ENCODE results near the gene ALAD.
"Not testable (repeated sequence)": the region's sequence is repeated elsewhere in the genome, so short reads cannot be mapped to it uniquely, and the experiment has no call there.

ALAD gene

DNA sequence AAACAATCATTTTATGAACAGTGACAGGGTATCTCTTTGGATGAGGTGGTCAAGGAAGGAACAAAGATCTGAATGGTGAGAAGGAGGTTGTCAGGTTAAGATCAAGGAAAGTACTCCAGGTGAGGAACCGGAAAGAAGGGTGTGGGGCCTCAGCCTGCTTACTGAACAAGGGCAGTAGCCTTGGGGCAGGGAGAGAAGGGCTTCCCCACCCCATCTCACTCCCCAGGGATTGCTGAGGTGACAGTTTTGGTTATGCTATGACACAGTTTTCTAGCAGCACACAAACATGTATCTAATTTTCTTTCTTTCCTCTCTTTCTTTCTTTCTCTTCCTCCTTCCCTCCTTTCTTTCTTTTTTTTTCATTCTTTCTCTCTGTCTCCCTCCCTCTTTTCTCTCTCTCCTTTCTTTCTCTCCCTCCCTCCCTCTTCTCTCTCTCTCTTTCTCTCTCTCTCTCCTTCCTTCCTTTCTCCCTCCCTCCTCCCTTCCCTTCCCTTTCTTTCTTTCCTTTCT lies 20.2 kb downstream of the ALAD start:
- ATAC-seq: no peak
- no peak for TF ChIP-seq ZFP30 (CRISPR knock-in tag; IDR thresholded peaks at IDR 0.05)
- TF ChIP-seq TOX (CRISPR knock-in tag; IDR thresholded peaks at IDR 0.05; ENCODE audit: borderline replicate concordance): no peak
- TF ChIP-seq, protein P1, sequence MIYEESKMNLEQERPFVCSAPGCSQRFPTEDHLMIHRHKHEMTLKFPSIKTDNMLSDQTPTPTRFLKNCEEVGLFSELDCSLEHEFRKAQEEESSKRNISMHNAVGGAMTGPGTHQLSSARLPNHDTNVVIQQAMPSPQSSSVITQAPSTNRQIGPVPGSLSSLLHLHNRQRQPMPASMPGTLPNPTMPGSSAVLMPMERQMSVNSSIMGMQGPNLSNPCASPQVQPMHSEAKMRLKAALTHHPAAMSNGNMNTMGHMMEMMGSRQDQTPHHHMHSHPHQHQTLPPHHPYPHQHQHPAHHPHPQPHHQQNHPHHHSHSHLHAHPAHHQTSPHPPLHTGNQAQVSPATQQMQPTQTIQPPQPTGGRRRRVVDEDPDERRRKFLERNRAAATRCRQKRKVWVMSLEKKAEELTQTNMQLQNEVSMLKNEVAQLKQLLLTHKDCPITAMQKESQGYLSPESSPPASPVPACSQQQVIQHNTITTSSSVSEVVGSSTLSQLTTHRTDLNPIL (CRISPR knock-in tag; IDR thresholded peaks at IDR 0.05; ENCODE audit: low read depth): no peak
- TF ChIP-seq ZNF8 (CRISPR knock-in tag; IDR thresholded peaks at IDR 0.05): no peak
- TF ChIP-seq BACH2 (CRISPR knock-in tag; IDR thresholded peaks at IDR 0.05; ENCODE audit: borderline replicate concordance): no peak
- TF ChIP-seq ZFP3 (CRISPR knock-in tag; IDR thresholded peaks at IDR 0.05): no peak
- TF ChIP-seq ZNF70 (CRISPR knock-in tag; IDR thresholded peaks at IDR 0.05): no peak
- no peak for TF ChIP-seq RARB (CRISPR knock-in tag; IDR thresholded peaks at IDR 0.05)
- no peak for TF ChIP-seq ISL1 (CRISPR knock-in tag; IDR thresholded peaks at IDR 0.05)
- no peak for TF ChIP-seq TCF4 (CRISPR knock-in tag; IDR thresholded peaks at IDR 0.05; ENCODE audit: borderline replicate concordance)

DNA sequence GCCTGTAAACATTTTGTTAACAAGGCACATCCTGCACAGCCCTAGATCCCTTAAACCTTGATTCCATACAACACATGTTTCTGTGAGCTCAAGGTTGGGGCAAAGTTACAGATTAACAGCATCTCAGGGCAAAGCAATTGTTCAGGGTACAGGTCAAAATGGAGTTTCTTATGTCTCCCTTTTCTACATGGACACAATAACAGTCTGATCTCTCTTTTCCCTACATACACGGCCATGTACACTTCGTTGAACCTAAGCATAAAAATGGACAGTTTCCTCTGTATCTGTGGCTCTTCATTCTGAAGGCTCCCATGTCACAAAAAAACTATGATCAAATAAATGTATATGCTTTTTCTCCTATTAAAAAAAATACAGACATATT lies 21.3 kb downstream of the ALAD start:
- not testable (repeated sequence) for ATAC-seq

DNA sequence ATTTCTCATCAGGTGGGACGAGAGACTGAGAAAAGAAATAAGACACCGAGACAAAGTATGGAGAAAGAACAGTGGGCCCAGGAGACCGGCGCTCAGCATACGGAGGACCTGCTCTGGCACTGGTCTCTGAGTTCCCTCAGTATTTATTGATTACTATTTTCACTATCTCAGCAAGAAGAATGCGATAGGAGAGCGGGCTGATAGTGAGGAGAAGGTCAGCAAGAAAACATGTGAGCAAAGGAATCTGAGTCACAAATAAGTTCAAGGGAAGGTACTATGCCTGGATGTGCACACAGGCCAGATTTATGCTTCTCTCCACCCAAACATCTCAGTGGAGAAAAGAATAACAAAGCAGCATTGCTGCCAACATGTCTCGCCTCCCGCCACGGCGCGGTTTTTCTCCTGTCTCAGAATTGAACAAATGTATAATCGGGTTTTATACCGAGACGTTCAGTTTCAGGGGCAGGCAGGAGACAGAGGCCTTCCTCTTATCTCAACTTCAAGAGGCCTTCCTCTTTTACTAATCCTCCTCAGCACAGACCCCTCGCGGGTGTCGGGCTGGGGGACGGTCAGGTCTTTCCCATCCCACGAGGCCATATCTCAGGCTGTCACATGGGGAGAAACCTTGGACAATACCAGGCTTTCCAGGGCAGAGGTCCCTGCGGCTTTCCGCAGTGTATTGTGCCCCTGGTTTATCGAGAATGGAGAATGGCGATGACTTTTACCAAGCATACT lies 21.8 kb downstream of the ALAD start:
- not testable (repeated sequence) for ATAC-seq

DNA sequence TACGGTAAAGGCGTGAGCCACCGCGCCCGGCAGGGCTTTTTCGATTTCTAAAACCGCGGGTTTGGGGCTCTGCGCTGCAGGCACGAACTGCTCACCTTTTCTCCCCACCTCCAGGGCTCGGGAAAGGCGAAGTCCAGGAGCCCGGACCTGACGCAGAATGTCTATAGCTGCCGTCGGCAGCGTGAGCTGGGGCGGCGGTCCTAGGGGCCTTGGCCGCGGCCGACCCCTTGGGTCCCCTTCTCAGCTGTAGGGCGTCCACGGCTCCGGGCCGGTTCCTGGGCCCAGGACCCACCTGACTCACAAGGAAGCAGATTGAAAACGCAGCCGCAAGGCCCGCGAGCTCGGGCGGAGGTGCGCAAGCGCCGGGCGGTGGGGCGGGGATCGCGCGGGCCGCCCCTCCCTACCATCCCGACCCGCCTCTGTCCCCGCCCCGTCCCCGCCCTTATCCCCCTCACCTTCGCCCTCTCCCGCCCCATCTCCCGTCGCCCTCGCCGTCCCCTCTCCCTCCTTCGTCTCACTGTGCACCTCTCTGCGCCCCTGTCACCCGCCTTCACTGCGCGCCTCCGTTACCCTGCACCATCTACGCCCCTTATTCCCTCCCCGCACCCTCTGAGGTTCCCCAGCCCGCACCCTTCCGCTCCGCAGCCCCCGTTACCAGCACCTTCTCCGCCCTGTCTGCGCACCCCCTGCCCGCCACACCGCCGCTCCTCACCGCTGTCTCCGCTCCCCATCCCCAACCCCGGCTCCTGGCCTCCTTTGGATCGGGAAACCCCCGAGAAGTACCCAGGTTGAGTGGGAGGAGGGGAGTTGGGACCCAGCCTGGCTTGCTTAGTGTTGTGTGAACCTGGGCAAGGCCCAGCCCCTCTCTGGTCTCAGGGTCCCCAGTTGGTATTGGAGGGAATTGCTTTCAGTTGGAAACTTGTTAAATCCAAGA lies 24.2 kb downstream of the ALAD start, which contains the start of gene HDHD3:
Gene HDHD3, minus strand, starts transcription at position 353 of the 934 bp plus-strand sequence. CDS start 2,632 bp downstream, outside the sequence.
- TF ChIP-seq ZNF8 (CRISPR knock-in tag; IDR thresholded peaks at IDR 0.05): no peak
- TF ChIP-seq, protein P2, sequence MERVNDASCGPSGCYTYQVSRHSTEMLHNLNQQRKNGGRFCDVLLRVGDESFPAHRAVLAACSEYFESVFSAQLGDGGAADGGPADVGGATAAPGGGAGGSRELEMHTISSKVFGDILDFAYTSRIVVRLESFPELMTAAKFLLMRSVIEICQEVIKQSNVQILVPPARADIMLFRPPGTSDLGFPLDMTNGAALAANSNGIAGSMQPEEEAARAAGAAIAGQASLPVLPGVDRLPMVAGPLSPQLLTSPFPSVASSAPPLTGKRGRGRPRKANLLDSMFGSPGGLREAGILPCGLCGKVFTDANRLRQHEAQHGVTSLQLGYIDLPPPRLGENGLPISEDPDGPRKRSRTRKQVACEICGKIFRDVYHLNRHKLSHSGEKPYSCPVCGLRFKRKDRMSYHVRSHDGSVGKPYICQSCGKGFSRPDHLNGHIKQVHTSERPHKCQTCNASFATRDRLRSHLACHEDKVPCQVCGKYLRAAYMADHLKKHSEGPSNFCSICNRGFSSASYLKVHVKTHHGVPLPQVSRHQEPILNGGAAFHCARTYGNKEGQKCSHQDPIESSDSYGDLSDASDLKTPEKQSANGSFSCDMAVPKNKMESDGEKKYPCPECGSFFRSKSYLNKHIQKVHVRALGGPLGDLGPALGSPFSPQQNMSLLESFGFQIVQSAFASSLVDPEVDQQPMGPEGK (CRISPR knock-in tag; IDR thresholded peaks at IDR 0.05; ENCODE audit: borderline replicate concordance): no peak
- TF ChIP-seq, protein P3, sequence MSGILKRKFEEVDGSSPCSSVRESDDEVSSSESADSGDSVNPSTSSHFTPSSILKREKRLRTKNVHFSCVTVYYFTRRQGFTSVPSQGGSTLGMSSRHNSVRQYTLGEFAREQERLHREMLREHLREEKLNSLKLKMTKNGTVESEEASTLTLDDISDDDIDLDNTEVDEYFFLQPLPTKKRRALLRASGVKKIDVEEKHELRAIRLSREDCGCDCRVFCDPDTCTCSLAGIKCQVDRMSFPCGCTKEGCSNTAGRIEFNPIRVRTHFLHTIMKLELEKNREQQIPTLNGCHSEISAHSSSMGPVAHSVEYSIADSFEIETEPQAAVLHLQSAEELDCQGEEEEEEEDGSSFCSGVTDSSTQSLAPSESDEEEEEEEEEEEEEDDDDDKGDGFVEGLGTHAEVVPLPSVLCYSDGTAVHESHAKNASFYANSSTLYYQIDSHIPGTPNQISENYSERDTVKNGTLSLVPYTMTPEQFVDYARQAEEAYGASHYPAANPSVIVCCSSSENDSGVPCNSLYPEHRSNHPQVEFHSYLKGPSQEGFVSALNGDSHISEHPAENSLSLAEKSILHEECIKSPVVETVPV (CRISPR knock-in tag; IDR thresholded peaks at IDR 0.05): no peak
- peak; percentile 96 for ATAC-seq

DNA sequence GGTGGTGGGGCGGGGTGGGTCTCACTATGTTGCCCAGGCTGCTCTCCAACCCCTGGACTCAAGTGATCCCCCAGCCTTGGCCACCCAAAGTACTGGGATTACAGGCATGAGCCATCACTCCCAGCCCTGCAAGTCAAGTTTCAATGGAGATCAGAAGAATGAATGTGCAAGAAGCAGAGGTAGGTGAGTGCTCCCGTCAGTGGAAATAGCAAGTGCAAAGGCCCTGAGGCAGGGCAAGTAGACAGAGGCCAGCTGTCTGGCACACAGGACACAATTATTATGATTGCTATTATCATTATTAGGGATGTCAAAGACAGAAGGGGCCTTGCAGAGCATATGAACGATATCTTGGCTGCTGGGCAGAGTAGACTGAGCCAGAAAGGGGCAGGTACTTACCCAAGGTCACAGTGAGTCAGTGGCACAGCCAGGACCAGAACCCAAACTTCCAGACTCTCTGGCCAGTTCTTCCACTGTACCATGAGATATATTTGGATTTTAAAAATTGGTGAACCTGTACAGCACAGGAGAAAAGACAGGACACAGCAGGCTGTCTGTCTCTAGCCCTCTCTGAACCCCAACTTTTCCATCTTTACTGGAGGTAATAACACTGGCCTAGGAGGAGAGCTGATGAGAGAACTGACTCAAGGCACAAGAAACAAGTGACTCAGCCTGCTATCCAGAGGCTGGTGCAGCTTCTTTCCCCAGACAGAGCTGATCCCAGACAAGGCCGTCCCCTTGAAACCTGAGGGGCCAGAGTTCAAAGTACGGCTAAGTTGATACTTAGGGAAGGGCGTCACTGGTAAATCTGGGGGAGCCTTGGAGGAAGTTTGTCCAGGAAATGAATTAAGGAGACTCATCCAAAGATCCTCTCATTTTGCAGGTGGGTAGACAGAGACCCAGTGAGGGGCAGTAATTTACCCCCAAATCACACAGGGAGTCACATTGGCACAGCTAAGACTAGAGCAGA lies 25.7 kb downstream of the ALAD start:
- no peak for ATAC-seq
- TF ChIP-seq, protein P4, sequence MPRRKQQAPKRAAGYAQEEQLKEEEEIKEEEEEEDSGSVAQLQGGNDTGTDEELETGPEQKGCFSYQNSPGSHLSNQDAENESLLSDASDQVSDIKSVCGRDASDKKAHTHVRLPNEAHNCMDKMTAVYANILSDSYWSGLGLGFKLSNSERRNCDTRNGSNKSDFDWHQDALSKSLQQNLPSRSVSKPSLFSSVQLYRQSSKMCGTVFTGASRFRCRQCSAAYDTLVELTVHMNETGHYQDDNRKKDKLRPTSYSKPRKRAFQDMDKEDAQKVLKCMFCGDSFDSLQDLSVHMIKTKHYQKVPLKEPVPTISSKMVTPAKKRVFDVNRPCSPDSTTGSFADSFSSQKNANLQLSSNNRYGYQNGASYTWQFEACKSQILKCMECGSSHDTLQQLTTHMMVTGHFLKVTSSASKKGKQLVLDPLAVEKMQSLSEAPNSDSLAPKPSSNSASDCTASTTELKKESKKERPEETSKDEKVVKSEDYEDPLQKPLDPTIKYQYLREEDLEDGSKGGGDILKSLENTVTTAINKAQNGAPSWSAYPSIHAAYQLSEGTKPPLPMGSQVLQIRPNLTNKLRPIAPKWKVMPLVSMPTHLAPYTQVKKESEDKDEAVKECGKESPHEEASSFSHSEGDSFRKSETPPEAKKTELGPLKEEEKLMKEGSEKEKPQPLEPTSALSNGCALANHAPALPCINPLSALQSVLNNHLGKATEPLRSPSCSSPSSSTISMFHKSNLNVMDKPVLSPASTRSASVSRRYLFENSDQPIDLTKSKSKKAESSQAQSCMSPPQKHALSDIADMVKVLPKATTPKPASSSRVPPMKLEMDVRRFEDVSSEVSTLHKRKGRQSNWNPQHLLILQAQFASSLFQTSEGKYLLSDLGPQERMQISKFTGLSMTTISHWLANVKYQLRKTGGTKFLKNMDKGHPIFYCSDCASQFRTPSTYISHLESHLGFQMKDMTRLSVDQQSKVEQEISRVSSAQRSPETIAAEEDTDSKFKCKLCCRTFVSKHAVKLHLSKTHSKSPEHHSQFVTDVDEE (CRISPR knock-in tag; IDR thresholded peaks at IDR 0.05): no peak
- TF ChIP-seq BACH2 (CRISPR knock-in tag; IDR thresholded peaks at IDR 0.05; ENCODE audit: borderline replicate concordance): no peak
- TF ChIP-seq OSR1 (CRISPR knock-in tag; IDR thresholded peaks at IDR 0.05): no peak
- TF ChIP-seq ESRRG (CRISPR knock-in tag; IDR thresholded peaks at IDR 0.05): no peak
- TF ChIP-seq ZNF70 (CRISPR knock-in tag; IDR thresholded peaks at IDR 0.05): no peak
- TF ChIP-seq CSDC2 (CRISPR knock-in tag; IDR thresholded peaks at IDR 0.05): no peak
- no peak for TF ChIP-seq ARNTL (CRISPR knock-in tag; IDR thresholded peaks at IDR 0.05; ENCODE audit: borderline replicate concordance, low read depth)
- TF ChIP-seq, protein P3 (CRISPR knock-in tag; IDR thresholded peaks at IDR 0.05): no peak
- TF ChIP-seq ZNF565 (CRISPR knock-in tag; conservative IDR thresholded peaks at IDR 0.05; ENCODE audit: low read depth): no peak
- TF ChIP-seq GLIS3 (CRISPR knock-in tag; IDR thresholded peaks at IDR 0.05): no peak
- no peak for TF ChIP-seq TOX (CRISPR knock-in tag; IDR thresholded peaks at IDR 0.05; ENCODE audit: borderline replicate concordance)
- TF ChIP-seq ZC3H10 (CRISPR knock-in tag; IDR thresholded peaks at IDR 0.05): no peak

Measured in SK-N-SH treated with all-trans-retinoic acid at 6 μM for 48 hours (cell line).